ENCODE data around the gene RLF.

DNA sequence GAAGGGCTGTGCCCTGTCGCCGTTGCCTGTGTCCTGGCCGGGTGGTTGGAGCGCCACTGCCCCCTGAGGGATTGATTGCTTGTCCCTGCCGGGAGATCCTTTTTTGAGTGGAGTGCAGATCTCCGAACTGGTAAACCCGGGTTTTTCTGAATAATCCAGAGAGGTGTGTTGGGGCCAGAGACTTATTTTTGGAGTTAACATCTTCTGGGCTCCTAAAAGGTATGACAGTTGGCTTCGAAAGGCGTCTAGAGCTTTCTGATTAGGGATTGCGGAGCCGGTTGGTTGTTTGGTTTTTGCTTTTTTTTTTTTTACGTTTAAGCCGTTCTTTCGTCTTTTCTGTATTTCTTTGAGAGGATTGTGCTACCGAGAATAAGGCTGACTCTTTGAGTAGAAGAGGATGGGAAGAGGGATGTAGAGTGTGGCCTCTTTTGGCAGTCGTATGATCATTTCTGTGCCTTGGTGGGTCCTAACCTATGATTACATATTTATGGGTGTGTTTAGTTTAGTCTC is 756 bp downstream of the RLF start:
- no peak for TF ChIP-seq ARNTL (CRISPR knock-in tag; IDR thresholded peaks at IDR 0.05; ENCODE audit: borderline replicate concordance, low read depth)
- no peak for TF ChIP-seq GLIS3 (CRISPR knock-in tag; IDR thresholded peaks at IDR 0.05)
- no peak for TF ChIP-seq OSR1 (CRISPR knock-in tag; IDR thresholded peaks at IDR 0.05)
- TF ChIP-seq, protein P1, sequence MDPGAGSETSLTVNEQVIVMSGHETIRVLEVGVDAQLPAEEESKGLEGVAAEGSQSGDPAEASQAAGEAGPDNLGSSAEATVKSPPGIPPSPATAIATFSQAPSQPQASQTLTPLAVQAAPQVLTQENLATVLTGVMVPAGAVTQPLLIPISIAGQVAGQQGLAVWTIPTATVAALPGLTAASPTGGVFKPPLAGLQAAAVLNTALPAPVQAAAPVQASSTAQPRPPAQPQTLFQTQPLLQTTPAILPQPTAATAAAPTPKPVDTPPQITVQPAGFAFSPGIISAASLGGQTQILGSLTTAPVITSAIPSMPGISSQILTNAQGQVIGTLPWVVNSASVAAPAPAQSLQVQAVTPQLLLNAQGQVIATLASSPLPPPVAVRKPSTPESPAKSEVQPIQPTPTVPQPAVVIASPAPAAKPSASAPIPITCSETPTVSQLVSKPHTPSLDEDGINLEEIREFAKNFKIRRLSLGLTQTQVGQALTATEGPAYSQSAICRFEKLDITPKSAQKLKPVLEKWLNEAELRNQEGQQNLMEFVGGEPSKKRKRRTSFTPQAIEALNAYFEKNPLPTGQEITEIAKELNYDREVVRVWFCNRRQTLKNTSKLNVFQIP (CRISPR knock-in tag; IDR thresholded peaks at IDR 0.05; ENCODE audit: borderline replicate concordance, low read depth) = no peak
- TF ChIP-seq, protein P2, sequence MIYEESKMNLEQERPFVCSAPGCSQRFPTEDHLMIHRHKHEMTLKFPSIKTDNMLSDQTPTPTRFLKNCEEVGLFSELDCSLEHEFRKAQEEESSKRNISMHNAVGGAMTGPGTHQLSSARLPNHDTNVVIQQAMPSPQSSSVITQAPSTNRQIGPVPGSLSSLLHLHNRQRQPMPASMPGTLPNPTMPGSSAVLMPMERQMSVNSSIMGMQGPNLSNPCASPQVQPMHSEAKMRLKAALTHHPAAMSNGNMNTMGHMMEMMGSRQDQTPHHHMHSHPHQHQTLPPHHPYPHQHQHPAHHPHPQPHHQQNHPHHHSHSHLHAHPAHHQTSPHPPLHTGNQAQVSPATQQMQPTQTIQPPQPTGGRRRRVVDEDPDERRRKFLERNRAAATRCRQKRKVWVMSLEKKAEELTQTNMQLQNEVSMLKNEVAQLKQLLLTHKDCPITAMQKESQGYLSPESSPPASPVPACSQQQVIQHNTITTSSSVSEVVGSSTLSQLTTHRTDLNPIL (CRISPR knock-in tag; IDR thresholded peaks at IDR 0.05; ENCODE audit: low read depth) = no peak
- TF ChIP-seq ZFP3 (CRISPR knock-in tag; IDR thresholded peaks at IDR 0.05) = no peak
- TF ChIP-seq, protein P3, sequence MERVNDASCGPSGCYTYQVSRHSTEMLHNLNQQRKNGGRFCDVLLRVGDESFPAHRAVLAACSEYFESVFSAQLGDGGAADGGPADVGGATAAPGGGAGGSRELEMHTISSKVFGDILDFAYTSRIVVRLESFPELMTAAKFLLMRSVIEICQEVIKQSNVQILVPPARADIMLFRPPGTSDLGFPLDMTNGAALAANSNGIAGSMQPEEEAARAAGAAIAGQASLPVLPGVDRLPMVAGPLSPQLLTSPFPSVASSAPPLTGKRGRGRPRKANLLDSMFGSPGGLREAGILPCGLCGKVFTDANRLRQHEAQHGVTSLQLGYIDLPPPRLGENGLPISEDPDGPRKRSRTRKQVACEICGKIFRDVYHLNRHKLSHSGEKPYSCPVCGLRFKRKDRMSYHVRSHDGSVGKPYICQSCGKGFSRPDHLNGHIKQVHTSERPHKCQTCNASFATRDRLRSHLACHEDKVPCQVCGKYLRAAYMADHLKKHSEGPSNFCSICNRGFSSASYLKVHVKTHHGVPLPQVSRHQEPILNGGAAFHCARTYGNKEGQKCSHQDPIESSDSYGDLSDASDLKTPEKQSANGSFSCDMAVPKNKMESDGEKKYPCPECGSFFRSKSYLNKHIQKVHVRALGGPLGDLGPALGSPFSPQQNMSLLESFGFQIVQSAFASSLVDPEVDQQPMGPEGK (CRISPR knock-in tag; IDR thresholded peaks at IDR 0.05; ENCODE audit: borderline replicate concordance) = no peak
- no peak for TF ChIP-seq CSDC2 (CRISPR knock-in tag; IDR thresholded peaks at IDR 0.05)
- no peak for TF ChIP-seq ZFP30 (CRISPR knock-in tag; IDR thresholded peaks at IDR 0.05)
- no peak for TF ChIP-seq ZNF8 (CRISPR knock-in tag; IDR thresholded peaks at IDR 0.05)
- TF ChIP-seq SNAI2 (CRISPR knock-in tag; IDR thresholded peaks at IDR 0.05) = no peak
- no peak for TF ChIP-seq ZNF70 (CRISPR knock-in tag; IDR thresholded peaks at IDR 0.05)
- TF ChIP-seq, protein P4, sequence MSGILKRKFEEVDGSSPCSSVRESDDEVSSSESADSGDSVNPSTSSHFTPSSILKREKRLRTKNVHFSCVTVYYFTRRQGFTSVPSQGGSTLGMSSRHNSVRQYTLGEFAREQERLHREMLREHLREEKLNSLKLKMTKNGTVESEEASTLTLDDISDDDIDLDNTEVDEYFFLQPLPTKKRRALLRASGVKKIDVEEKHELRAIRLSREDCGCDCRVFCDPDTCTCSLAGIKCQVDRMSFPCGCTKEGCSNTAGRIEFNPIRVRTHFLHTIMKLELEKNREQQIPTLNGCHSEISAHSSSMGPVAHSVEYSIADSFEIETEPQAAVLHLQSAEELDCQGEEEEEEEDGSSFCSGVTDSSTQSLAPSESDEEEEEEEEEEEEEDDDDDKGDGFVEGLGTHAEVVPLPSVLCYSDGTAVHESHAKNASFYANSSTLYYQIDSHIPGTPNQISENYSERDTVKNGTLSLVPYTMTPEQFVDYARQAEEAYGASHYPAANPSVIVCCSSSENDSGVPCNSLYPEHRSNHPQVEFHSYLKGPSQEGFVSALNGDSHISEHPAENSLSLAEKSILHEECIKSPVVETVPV (CRISPR knock-in tag; IDR thresholded peaks at IDR 0.05) = no peak

All from SK-N-SH treated with all-trans-retinoic acid at 6 μM for 48 hours (cell line).